Measurements from ENCODE around the gene BEGAIN. TPM values are rescaled to one million over a fixed set of nuclear protein-coding genes. Genes with fewer than 3 reads are reported as not detected.

The BEGAIN gene
- total RNA-seq, 2 donors from 2014 or later = 2.5 to 5.1 TPM

DNA sequence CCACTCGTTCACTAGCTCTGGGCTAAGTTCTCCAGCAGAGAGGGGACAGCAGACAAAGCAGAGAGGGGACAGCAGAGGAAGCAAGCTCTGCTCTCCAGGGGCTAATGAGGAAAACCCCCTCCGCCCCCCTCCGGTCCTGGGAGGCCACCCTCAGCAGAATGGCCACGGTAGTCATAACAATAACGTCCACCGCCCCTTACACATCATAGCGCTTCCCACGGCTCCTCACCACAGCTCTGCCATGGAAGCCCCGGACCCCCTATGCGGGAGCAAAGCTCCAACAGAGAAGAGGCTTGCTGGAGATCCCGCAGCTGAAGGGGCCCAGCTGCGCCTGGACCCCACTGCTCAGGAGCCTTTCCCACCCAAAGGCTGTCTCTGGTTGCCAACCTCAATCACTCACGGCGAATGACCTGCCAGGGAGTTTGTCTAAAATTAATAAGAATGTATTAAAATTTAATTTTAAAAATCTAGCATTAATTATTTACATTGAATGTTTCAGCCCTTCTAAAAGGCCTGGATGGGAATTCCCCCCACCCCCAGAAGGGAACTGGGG is 17.4 kb downstream of the BEGAIN start:
- intact Hi-C loops (cut with DNase I) = no loop called here
- 69% methylated on average over 14 of the region's 14 CpGs for WGBS

DNA sequence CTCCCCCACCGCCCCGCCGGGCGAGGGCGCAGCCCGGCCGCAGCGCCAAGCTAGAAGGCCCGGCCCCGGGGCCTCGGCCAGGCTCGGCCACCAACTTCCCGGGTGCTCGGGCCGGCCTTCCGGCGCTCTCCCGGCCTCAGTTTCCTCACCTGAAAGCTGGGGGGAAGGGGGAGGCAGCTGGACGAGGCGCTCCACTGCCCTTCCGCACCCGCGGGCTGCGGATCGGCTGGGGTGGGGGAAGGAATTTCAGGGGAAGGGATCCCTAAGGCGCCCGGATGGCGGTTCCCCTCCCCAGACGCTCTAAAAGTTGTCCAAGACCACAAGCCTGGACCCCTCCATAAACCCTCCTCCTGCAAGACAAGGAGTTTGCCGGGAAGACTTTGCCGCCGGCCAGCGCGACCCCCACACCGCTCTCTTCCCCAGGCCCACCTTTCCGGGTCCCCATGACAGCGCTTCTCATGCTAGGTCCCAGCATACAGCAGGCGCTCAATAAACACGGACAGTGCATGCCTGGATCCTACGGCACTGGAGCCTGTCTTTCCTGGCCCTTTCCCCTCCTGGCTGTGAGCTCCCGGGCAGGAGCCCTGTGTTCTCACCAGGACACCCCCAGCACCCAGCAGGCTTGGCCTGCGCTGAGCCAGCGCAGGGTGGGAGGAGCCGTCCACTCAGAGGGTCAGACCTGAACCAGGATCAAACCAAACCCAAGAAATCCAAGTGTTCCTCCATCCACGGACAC is 18.1 kb downstream of the BEGAIN start:
- no peak for DNase-seq (ENCODE audit: low spot score)
- H3K27me3 ChIP-seq (replicated peaks; ENCODE audit: insufficient read depth) = no peaks in the 10 kb centered on the region
- TF ChIP-seq, protein P1, sequence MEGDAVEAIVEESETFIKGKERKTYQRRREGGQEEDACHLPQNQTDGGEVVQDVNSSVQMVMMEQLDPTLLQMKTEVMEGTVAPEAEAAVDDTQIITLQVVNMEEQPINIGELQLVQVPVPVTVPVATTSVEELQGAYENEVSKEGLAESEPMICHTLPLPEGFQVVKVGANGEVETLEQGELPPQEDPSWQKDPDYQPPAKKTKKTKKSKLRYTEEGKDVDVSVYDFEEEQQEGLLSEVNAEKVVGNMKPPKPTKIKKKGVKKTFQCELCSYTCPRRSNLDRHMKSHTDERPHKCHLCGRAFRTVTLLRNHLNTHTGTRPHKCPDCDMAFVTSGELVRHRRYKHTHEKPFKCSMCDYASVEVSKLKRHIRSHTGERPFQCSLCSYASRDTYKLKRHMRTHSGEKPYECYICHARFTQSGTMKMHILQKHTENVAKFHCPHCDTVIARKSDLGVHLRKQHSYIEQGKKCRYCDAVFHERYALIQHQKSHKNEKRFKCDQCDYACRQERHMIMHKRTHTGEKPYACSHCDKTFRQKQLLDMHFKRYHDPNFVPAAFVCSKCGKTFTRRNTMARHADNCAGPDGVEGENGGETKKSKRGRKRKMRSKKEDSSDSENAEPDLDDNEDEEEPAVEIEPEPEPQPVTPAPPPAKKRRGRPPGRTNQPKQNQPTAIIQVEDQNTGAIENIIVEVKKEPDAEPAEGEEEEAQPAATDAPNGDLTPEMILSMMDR (IDR thresholded peaks at IDR 0.05) = no peak
- TF ChIP-seq POLR2AphosphoS5 (IDR thresholded peaks at IDR 0.05) (no peak), POLR2A (IDR thresholded peaks at IDR 0.05) (no peak)
- no peaks in the 10 kb centered on the region for H3K9me3 ChIP-seq
- no peak overlapping the region for H3K27ac ChIP-seq
- H3K4me1 ChIP-seq (replicated peaks) = no peaks in the 10 kb centered on the region
- intact Hi-C loops (cut with DNase I) = no loop called here
- 14% methylated on average over 37 of the region's 45 CpGs for WGBS
- peak overlapping the region; percentile 39 to 40 for H3K4me3 ChIP-seq
- H3K36me3 ChIP-seq = no peaks in the 10 kb centered on the region

More for the DNA sequence above, 17.4 kb downstream of the BEGAIN start:
- Histone ChIP-seq H3K9me3 (no peaks in the 10 kb centered on the region), H3K27ac (no peak overlapping the region), H3K4me3 (no peak overlapping the region), H3K27me3 (replicated peaks; ENCODE audit: insufficient read depth) (no peaks in the 10 kb centered on the region), H3K4me1 (replicated peaks) (no peaks in the 10 kb centered on the region), H3K36me3 (no peaks in the 10 kb centered on the region)
- DNase-seq (ENCODE audit: low spot score) = no peak
- no peak for TF ChIP-seq POLR2AphosphoS5 (IDR thresholded peaks at IDR 0.05)
- TF ChIP-seq POLR2A (IDR thresholded peaks at IDR 0.05) = no peak
- TF ChIP-seq, protein P1 (IDR thresholded peaks at IDR 0.05) = no peak

DNA sequence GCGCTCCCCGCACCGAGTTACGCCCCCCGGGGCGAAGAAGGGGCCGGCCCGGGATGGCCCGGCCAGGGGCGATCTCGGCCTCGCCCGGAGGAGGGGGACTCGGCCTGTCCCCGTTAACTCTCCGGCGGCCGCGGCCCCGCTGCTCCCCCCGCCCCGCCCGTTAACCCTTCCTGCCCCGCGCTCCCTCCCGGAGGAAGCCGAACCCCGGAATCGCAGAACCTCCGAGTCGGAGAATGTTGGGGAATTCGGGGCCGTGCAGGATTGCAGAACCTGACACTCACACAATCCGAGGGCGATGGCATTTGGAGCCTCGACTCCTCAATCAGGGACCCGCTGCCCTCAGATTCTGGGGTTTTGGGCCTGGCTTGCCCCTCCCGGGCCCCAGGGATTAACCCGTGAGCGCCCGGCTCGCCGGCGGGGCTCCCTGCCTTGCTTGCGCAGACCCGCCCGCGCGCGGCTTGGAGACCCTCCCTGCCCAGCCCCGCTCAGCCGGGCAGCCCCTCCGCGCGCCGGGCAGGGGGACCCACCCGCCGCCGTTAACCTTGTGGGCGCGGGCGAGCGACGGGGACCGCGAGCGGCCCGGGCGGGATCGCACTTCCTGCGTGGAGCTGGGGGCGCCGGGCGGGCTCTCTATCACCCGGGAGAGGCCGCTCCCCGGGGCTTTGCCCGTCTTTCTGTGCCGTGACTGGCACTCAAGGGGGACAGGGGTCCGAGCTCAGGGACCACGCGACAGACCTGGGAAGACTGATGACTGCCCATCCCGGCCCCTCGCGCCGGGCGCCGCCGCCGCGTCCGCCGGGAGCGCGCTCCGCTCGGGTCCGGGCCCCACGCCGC is 18.8 kb downstream of the BEGAIN start:
- intact Hi-C loops (cut with DNase I) = no loop called here
- no peaks in the 10 kb centered on the region for H3K9me3 ChIP-seq
- WGBS = under 1% methylated on average over 49 of the region's 100 CpGs
- H3K4me3 ChIP-seq = peak overlapping the region; percentile 39 to 40
- TF ChIP-seq, protein P1 (IDR thresholded peaks at IDR 0.05) = no peak
- no peak for TF ChIP-seq POLR2AphosphoS5 (IDR thresholded peaks at IDR 0.05)
- TF ChIP-seq POLR2A (IDR thresholded peaks at IDR 0.05) = no peak
- no peaks in the 10 kb centered on the region for H3K36me3 ChIP-seq
- H3K27me3 ChIP-seq (replicated peaks; ENCODE audit: insufficient read depth) = no peaks in the 10 kb centered on the region
- no peaks in the 10 kb centered on the region for H3K4me1 ChIP-seq (replicated peaks)
- no peak for DNase-seq (ENCODE audit: low spot score)
- no peak overlapping the region for H3K27ac ChIP-seq

DNA sequence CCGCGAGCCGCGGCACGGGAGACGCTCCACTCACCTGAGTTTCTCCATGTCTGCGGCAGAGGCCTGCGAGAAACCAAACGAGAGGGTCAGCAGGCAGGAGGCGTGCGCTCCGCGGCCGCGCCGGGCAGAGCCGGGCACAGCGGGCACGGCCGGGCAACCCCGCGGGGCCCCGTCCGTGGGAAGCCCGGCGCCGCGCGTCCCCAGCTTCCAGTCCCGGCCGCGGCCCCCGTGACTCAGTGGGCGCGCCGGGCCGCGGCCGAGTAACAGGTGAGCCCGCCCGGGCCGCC is 19.4 kb downstream of the BEGAIN start:
- Histone ChIP-seq H3K4me1 (replicated peaks) (no peaks in the 10 kb centered on the region), H3K4me3 (peak overlapping the region; percentile 39 to 40), H3K27me3 (replicated peaks; ENCODE audit: insufficient read depth) (no peaks in the 10 kb centered on the region), H3K9me3 (no peaks in the 10 kb centered on the region), H3K36me3 (no peaks in the 10 kb centered on the region), H3K27ac (no peak overlapping the region)
- DNase-seq (ENCODE audit: low spot score) = no peak
- intact Hi-C loops (cut with DNase I) = no loop called here
- no CpG with 5 or more reads among the region's 42 CpGs for WGBS
- TF ChIP-seq POLR2A (IDR thresholded peaks at IDR 0.05) (no peak), POLR2AphosphoS5 (IDR thresholded peaks at IDR 0.05) (no peak)
- TF ChIP-seq, protein P1 (IDR thresholded peaks at IDR 0.05) = no peak

Measured in prostate gland (tissue), 2 donors.